Loucy (cell line): ENCODE measurements around the gene PRXL2A.

ENCODE experiments used
- EZH2phosphoT487 ChIP-seq: fragments of 200-600 bp; IDR thresholded peaks from 2 replicates; pipeline ENCODE4 v1.6.1; 2018; ENCODE audit warnings: antibody characterized with exemption, mild to moderate bottlenecking, moderate library complexity, borderline replicate concordance
- TF ChIP-seq, protein P1 (sequence below): fragments of 200-600 bp; sonication (generic); conservative IDR thresholded peaks from 2 replicates; pipeline ENCODE4 v1.5.1; 2014; ENCODE audit warnings: mild to moderate bottlenecking, antibody characterized with exemption, low read length

DNA sequence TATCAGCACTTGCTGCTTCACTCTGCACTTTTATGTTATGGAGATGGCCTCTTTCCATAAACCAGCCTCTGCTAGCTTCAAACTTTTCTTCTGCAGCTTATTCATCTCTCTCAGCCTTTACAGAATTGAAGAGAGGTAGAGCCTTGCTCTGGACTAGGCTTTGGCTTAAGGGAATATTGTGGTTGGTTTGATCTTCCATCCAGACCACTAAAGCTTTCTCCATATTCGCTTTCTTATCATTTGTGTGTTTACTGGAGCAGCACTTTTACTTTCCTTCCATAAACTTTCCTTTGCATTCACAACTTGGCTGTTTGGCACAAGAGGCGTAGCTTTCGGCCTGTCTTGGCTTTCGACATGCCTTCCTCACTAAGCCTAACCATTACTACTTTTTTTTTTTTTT, 28.2 kb upstream of the PRXL2A start:
- TF ChIP-seq, protein P1, sequence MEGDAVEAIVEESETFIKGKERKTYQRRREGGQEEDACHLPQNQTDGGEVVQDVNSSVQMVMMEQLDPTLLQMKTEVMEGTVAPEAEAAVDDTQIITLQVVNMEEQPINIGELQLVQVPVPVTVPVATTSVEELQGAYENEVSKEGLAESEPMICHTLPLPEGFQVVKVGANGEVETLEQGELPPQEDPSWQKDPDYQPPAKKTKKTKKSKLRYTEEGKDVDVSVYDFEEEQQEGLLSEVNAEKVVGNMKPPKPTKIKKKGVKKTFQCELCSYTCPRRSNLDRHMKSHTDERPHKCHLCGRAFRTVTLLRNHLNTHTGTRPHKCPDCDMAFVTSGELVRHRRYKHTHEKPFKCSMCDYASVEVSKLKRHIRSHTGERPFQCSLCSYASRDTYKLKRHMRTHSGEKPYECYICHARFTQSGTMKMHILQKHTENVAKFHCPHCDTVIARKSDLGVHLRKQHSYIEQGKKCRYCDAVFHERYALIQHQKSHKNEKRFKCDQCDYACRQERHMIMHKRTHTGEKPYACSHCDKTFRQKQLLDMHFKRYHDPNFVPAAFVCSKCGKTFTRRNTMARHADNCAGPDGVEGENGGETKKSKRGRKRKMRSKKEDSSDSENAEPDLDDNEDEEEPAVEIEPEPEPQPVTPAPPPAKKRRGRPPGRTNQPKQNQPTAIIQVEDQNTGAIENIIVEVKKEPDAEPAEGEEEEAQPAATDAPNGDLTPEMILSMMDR, result no peak
- TF ChIP-seq EZH2phosphoT487, result no peak
